ENCODE data around the gene EIF4G1.
"Not testable (repeated sequence)": the region's sequence is repeated elsewhere in the genome, so short reads cannot be mapped to it uniquely, and the experiment has no call there.

Gene EIF4G1

DNA sequence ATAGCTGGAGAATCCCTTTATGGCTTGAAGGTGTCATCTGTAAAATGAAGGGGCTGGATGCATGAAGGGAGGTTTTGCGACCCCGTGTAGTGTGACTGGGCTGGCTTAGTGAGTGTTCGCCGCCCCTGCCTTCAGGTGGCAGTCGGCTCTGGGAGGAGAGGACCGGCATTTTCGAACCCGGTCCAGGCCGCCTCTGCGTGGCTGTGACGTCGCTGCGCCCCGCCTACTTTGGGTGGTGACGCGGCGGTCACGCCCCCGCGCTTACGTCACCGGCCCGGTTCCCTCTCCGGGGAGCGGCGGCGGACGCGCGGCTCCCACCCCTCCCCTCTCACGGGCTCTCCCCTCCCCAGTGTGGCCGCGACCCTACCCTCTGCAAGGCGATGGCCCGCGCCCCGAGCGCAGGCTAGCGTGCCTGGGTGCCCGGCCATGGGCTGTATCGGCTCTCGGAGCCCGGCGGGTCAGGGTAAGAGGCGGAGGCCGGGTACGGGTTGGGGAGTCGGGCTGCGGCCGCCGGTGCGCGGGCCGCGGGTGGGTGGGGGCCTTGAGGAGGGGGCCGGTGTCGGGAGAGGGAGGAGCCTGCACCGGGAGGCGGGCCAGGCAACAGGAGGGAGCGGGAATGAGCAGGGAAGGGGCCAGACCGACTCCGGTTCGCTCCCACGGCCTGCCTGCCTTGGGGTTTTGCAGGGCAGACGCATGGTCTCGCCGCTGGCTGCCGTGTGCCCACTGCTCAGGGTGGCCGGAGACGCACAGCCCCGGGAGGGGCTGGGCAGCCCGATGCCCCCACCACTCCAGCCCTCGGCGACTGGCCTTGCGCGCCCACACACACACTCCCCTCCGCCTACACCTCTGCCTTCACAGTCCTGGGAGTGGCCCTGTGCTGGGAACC lies 21.5 kb downstream of the EIF4G1 start:
- DNase-seq: peak; percentile 89

DNA sequence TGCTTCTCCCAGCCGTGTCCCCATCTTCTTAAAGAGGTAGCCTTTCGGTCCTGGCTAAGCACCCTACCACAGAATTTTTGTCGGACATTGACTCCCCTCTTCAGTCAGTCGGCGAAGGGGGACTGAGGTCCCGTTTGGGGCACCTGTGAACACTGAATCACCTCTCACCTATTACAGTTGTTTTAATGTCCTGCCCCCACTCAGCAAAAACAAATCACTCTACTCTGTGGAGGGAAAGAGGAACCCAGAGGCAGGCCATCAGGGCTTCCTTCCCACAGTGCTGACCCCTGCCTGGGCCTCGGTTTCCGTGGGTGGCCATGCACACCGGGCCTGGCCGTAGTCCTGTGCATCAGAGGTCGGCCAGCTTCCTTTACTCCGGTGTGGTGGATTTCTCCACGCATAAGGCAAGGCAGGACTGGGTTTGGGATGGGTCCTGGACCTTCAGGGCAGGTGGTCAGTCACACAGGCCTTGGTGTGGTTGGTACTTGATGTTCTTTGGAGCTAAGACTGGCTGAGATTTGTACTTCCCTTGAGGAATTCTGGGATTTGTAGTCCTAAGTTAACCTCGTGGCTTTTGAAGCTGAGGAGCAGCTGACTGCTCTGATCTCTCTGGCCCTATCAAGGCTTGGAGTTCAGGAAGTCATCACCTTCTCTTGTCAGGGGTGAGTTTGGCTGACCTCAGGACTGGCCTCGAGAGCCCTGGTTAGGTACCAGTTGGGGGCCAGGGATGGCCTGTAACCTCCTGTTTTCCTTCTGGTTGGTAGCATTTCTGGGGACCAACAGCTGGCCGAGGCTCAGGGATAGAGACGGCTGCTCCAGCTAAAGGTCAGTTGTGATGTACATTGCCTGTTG lies 22.4 kb downstream of the EIF4G1 start:
- DNase-seq: no peak

DNA sequence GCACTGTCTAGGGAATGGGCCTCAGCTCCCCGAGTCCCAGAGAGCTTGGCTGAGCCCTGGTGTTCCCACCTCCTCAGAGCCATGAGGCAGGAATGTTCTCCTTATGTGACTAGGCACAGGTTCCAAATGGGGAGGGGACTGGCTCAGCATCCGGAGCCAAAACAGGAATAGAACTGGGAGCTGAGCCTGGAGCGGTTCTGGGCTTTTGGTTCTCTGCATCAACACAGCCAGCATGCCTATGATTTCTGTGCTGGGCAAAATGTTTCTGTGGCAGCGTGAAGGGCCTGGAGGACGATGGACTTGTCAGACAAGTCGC lies 23.0 kb downstream of the EIF4G1 start, which contains the start of gene FAM131A:
TSS of gene FAM131A (plus strand) at position 202 of the 316 bp plus-strand sequence. CDS start at position 233, 31 bp downstream.
- DNase-seq: no peak

DNA sequence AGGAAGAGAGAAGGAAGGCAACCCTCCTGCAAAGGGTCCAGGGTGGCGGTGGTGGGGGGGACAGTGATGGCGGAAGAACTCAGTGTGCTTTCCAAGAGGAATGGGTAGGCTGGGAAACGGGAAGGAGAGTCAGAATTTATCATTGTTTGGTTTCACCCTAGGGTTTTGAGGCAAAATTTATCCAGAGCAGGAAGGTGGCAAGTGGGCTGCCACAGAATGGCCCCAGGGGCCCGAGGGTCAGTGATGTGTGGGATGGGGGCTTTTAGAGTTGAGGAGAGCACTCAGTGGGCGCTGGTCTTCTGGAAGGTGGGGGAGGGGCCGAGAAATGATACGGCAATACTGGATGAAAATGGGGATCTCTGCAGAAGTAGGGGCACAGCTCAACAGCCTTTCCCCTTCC lies 23.6 kb downstream of the EIF4G1 start:
- no peak for DNase-seq

GRCh38 chr3:184338511-184338945 lies 24.1 kb downstream of the EIF4G1 start:
- DNase-seq: no peak

GRCh38 chr3:184339001-184339400 lies 24.6 kb downstream of the EIF4G1 start:
- DNase-seq: no peak

GRCh38 chr3:184339451-184340135 lies 25.2 kb downstream of the EIF4G1 start:
- not testable (repeated sequence) for DNase-seq

- DNase-seq: no peak
Observed at GRCh38 chr3:184341925-184342324, 27.5 kb downstream of the EIF4G1 start.

DNA sequence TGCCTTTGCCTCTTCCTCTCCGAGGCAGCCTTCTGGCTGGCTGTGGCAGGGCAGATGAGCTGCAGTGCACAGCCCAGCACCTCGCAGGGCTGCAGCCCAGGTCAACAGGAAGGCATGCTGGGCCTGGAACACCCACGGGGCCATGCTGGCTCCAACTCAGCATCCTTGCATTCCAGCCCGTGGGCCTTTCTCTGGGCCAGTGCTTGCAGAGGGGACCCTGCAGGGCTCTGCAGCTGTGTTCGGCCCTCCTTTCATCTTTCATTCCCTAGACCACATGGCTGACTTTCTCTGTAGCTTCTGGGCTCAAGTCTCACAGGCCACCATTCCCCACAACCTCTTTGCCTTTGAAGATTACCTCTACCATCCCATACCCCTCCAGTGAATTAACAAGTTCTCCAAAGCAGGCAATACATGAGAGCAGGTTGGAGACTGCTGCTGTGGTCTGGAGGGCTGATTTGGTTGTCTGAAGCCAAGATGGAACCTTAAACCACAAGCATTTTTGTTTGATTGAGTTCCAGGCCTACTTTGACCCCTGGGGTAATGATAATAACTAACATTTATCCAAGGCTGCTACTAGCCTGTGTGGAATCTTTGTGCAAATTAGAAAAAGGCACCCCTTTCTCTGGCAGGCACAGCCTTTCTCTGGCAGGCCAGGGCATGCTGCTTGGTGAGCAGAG lies 28.9 kb downstream of the EIF4G1 start:
- DNase-seq: no peak

DNA sequence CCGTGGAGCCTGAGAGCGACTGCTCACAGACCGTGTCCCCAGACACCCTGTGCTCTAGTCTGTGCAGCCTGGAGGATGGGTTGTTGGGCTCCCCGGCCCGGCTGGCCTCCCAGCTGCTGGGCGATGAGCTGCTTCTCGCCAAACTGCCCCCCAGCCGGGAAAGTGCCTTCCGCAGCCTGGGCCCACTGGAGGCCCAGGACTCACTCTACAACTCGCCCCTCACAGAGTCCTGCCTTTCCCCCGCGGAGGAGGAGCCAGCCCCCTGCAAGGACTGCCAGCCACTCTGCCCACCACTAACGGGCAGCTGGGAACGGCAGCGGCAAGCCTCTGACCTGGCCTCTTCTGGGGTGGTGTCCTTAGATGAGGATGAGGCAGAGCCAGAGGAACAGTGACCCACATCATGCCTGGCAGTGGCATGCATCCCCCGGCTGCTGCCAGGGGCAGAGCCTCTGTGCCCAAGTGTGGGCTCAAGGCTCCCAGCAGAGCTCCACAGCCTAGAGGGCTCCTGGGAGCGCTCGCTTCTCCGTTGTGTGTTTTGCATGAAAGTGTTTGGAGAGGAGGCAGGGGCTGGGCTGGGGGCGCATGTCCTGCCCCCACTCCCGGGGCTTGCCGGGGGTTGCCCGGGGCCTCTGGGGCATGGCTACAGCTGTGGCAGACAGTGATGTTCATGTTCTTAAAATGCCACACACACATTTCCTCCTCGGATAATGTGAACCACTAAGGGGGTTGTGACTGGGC lies 30.3 kb downstream of the EIF4G1 start:
- no peak for DNase-seq

DNA sequence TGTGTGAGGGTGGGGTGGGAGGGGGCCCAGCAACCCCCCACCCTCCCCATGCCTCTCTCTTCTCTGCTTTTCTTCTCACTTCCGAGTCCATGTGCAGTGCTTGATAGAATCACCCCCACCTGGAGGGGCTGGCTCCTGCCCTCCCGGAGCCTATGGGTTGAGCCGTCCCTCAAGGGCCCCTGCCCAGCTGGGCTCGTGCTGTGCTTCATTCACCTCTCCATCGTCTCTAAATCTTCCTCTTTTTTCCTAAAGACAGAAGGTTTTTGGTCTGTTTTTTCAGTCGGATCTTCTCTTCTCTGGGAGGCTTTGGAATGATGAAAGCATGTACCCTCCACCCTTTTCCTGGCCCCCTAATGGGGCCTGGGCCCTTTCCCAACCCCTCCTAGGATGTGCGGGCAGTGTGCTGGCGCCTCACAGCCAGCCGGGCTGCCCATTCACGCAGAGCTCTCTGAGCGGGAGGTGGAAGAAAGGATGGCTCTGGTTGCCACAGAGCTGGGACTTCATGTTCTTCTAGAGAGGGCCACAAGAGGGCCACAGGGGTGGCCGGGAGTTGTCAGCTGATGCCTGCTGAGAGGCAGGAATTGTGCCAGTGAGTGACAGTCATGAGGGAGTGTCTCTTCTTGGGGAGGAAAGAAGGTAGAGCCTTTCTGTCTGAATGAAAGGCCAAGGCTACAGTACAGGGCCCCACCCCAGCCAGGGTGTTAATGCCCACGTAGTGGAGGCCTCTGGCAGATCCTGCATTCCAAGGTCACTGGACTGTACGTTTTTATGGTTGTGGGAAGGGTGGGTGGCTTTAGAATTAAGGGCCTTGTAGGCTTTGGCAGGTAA lies 31.1 kb downstream of the EIF4G1 start:
- DNase-seq: peak; percentile 22

GRCh38 chr3:184346480-184347190 lies 32.2 kb downstream of the EIF4G1 start:
- DNase-seq: no peak

- no peak for DNase-seq
Observed at GRCh38 chr3:184347321-184348056, 33.1 kb downstream of the EIF4G1 start.

GRCh38 chr3:184348057-184348382 lies 33.6 kb downstream of the EIF4G1 start:
- no peak for DNase-seq

GRCh38 chr3:184349563-184350470 lies 35.4 kb downstream of the EIF4G1 start:
- no peak for DNase-seq

DNA sequence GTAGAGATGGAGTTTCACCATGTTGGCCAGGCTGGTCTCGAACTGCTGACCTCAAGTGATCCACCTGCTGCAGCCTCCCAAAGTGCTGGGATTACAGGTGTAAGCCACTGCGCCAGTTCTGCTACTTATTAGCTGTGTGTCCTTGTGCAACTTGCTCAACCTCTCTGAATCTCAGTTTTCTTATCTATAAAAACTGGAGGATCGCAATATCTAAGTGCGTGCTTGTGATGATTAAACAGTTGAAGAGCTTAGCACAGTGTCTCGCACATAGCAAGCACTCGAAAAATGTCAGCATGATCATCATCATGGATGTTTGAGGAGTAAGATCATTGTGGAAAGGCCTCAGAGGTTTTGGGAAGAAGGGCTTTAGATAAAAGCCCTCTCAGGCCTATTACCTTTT lies 36.2 kb downstream of the EIF4G1 start:
- no peak for DNase-seq

DNA sequence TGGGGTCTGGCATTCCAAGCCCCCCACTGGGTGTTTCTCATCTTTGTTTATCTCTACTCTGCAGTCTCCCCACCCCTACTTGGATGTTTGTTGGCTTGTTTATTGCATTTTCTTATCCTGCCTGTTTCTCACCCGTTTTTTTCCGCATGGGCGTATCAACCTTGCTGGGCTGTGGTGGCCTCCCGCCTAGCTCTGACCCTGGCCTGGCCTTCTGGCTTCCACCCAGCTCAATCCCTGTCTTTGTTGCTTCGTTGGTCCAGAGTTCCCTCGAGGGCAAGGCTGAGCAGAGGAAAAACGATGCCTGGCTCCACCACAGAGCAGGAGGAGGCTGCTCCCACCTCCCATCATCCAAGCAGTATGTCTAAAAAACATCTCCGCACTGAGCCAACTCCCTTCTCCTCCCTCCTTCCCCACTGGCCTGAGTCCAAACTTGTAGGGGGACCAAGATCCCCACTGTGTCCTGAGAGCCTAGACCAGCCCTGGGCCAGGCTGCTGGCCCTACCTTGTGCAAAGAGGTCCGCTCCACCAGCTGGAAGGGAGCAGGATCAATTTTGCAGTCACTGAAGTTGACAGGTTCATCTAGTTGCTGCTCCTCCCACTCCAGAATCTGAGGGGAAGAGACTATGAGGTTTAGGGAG lies 37.2 kb downstream of the EIF4G1 start:
- no peak for DNase-seq

DNA sequence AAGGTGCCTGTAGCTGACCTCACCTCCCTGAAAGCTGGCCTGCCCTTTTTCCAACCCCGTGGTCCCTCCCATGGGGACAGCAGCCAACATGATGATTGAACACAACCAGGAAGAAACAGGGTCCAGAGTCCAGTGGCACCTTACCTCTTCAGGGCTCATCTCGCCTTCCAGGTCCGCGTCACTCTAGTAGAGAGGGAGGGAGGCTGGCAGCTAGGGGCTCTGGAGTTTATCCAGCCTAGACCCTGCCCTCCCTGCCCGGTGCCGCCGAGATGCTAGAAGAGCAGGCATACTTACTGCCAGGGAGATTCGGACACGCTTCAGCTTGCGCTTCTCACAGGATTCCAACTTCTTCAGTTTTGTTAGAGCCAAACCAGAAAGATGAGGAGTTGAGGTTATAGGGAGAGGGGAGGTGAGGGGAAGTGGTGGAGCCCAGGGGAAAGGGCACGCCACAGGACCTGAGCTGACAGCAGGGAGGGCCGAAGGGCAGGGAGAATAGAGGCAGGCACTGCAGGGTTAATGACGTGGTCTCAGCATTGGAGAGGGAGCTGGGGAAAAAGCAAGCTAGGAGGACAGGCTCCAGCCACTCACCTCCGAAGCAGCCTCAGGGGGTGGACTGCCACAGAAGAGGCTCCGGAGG lies 37.9 kb downstream of the EIF4G1 start:
- no peak for DNase-seq
